ENCODE data around the gene ZFAND3. TPM values are rescaled to one million over a fixed set of nuclear protein-coding genes. Genes with fewer than 3 reads are reported as not detected.

ZFAND3 gene
- total and polyA plus RNA-seq, 2 of the 4 experiments (the other 2 are of a cell fraction) = 10.9 to 26.7 TPM

DNA sequence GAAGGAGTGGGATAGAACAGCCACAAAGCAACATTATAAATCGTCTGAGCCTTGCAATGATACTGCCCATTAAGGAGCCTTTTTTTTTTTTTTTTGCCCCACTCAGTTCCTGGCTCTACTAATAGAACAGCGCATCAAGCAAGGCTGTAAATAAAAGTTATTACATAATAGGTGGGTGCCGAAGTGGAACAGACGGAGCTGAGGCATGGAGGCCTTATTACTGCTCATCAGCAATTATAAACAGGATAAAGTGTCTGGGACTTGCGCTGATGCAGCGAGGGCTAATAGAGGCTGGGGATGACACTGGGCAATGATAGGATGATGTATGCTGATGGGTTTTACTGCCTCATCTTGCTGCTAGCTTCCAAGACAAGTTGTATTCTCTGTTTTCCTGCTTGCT is 272.1 kb downstream of the ZFAND3 start:
- Histone ChIP-seq H2AK5ac (ENCODE audit: low read depth, low read length) (no peak overlapping the region), H2BK120ac (ENCODE audit: low read depth, low read length) (no peak overlapping the region), H3K79me1 (ENCODE audit: low read depth in 1 of 2, low read length in 2 of 2) (peaks cover 34 to 64% of the 10 kb centered on the region in 2 experiments), H3K9me3 (ENCODE audit: control insufficient read depth, insufficient read depth, low read length) (no peaks in the 10 kb centered on the region), H3K4me1 (ENCODE audit: control insufficient read depth, insufficient read depth, low read length) (peaks cover 7% of the 10 kb centered on the region), H3K4ac (ENCODE audit: low read depth, low read length) (no peak overlapping the region), H2BK20ac (ENCODE audit: low read depth, low read length) (no peak overlapping the region), H3K27ac (ENCODE audit: insufficient read depth, low read length) (no peak overlapping the region), H3K56ac (ENCODE audit: extremely low read depth, insufficient read depth, low read length) (no peak overlapping the region), H4K20me1 (ENCODE audit: insufficient read depth, low read length) (peaks cover 18% of the 10 kb centered on the region; the same call in 1 of the 2 replicates), H3K23ac (ENCODE audit: low read depth, low read length) (no peak overlapping the region), H3K9me1 (ENCODE audit: insufficient read depth, low read length) (peaks cover 16% of the 10 kb centered on the region), H2AK9ac (replicated peaks; ENCODE audit: low read depth, low read length, poor library complexity) (no peak overlapping the region), H4K5ac (ENCODE audit: low read depth, low read length) (no peak overlapping the region), H3K36me3 (ENCODE audit: control insufficient read depth, insufficient read depth, low read length) (no peaks in the 10 kb centered on the region), H2AFZ (replicated peaks; ENCODE audit: low read length, poor library complexity) (no peak overlapping the region), H3K4me3 (ENCODE audit: insufficient read depth, low read depth, low read length) (no peak overlapping the region), H3K18ac (ENCODE audit: low read depth, low read length) (no peak overlapping the region), H4K8ac (ENCODE audit: low read depth in 2 of 2, low read length in 2 of 2) (no peak overlapping the region), H3K9ac (ENCODE audit: low read depth, low read length) (no peak overlapping the region), H2BK5ac (ENCODE audit: low read depth, low read length, poor library complexity, severe bottlenecking) (no peak overlapping the region), H3K27me3 (ENCODE audit: control insufficient read depth, insufficient read depth, low read length) (no peaks in the 10 kb centered on the region), H3K14ac (replicated peaks; ENCODE audit: low read depth, low read length) (no peak overlapping the region), H4K91ac (ENCODE audit: insufficient read depth, low read depth, low read length) (no peak overlapping the region), H2BK15ac (ENCODE audit: low read depth, low read length) (no peak overlapping the region), H3K4me2 (ENCODE audit: low read depth, low read length) (no peak overlapping the region)
- TF ChIP-seq, protein P1, sequence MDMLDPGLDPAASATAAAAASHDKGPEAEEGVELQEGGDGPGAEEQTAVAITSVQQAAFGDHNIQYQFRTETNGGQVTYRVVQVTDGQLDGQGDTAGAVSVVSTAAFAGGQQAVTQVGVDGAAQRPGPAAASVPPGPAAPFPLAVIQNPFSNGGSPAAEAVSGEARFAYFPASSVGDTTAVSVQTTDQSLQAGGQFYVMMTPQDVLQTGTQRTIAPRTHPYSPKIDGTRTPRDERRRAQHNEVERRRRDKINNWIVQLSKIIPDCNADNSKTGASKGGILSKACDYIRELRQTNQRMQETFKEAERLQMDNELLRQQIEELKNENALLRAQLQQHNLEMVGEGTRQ (IDR thresholded peaks at IDR 0.05; ENCODE audit: low read depth, low read length) = no peak
- intact Hi-C loops (cut with micrococcal nuclease) (no loop called here), dilution Hi-C loops (cut with HindIII; ENCODE audit: low sequenced_read_pairs, unreplicated experiment) (no loop called here), in situ Hi-C loops (cut with MboI; ENCODE audit: low sequenced_read_pairs) (no loop called here)
- no peak for ATAC-seq (ENCODE audit: low read depth)
- POLR2A ChIA-PET (ENCODE audit: unreplicated experiment) = no interaction called here
- no TSS peak for BruUV-seq (replicated peaks)
- CTCF ChIA-PET = interaction anchor here (0.7 kb wide), 1 partner anchor 44 kb away, joined by 3 read pairs; no protein-coding TSS in a partner anchor
- no peak for DNase-seq
- no CpG with 5 or more reads among the region's 6 CpGs for WGBS, 2 experiments (ENCODE audit: extremely low coverage in 2 of 2, insufficient read length in 1 of 2)

Data from IMR-90 (cell line).